Stimulated activated CD4-positive, alpha-beta T cell treated with anti-CD3 and anti-CD28 coated beads, Interleukin-4, amount 100 ng/mL, for 24 hours (primary cell): ENCODE measurements around the gene DLK1.

ENCODE experiments used
- DNase-seq: peaks from one replicate; pipeline ENCODE4 v3.0.0-alpha.2; 2020

Gene DLK1

GRCh38 chr14:100715803-100716202, 10.9 kb upstream of the DLK1 start:
- DNase-seq: no peak

- DNase-seq: no peak
Measured at GRCh38 chr14:100717386-100717785, 9.3 kb upstream of the DLK1 start.

GRCh38 chr14:100719976-100720520, 6.6 kb upstream of the DLK1 start:
- DNase-seq: no peak

- DNase-seq: no peak
Measured at GRCh38 chr14:100721568-100721967, 5.1 kb upstream of the DLK1 start.

- no peak for DNase-seq
Measured at GRCh38 chr14:100722367-100722766, 4.3 kb upstream of the DLK1 start.

GRCh38 chr14:100723135-100723829, 3.4 kb upstream of the DLK1 start:
- DNase-seq: no peak

GRCh38 chr14:100723830-100724437, 2.8 kb upstream of the DLK1 start:
- DNase-seq: no peak

GRCh38 chr14:100724536-100724935, 2.2 kb upstream of the DLK1 start:
- DNase-seq: no peak

GRCh38 chr14:100725587-100726387, 905 bp upstream of the DLK1 start:
- DNase-seq: no peak

- DNase-seq: no peak
Measured at GRCh38 chr14:100727086-100727872, 587 bp downstream of the DLK1 start.

- DNase-seq: no peak
Measured at GRCh38 chr14:100727873-100728240, 1.2 kb downstream of the DLK1 start.

- no peak for DNase-seq
Measured at GRCh38 chr14:100728962-100729361, 2.3 kb downstream of the DLK1 start.

GRCh38 chr14:100729982-100730381, 3.3 kb downstream of the DLK1 start:
- no peak for DNase-seq

- DNase-seq: no peak
Measured at GRCh38 chr14:100730581-100730980, 3.9 kb downstream of the DLK1 start.

- no peak for DNase-seq
Measured at GRCh38 chr14:100731011-100731670, 4.4 kb downstream of the DLK1 start.

GRCh38 chr14:100731846-100732765, 5.4 kb downstream of the DLK1 start:
- DNase-seq: no peak

- no peak for DNase-seq
Measured at GRCh38 chr14:100732766-100733100, 6.0 kb downstream of the DLK1 start.

- DNase-seq: no peak
Measured at GRCh38 chr14:100733152-100733850, 6.6 kb downstream of the DLK1 start.

GRCh38 chr14:100734031-100734990, 7.6 kb downstream of the DLK1 start:
- DNase-seq: no peak

GRCh38 chr14:100735271-100735670, 8.6 kb downstream of the DLK1 start:
- DNase-seq: no peak
